HEK293 (cell line): ENCODE results near the gene FASTKD3.

Experiments
- CTCF ChIA-PET: fragments of 350-600 bp; formaldehyde crosslinking; extraction: SDS; loops from one replicate; lab custom pipeline; 2021; ENCODE audit warnings: antibody characterized with exemption; lab: Yijun Ruan, JAX
- POLR2A ChIA-PET: fragments of 300-600 bp; formaldehyde crosslinking; extraction: SDS; loops from one replicate; lab custom pipeline; 2020; ENCODE audit warnings: antibody characterized with exemption, inconsistent platforms; lab: Yijun Ruan, JAX
- H3K27ac ChIP-seq: fragments of 200-500 bp; sonication (Bioruptor generic); 2 replicates; pipeline ENCODE4 v1.5.1; 2014; ENCODE audit warnings: low read depth, low read length, control low read depth, inconsistent platforms; ENCODE audit errors: extremely low read depth
- H3K36me3 ChIP-seq, 2 experiments: fragments of 200-500 bp in 1 of 2; sonication (Bioruptor generic) in 1 of 2; 1 replicate in 1 of 2; 2 replicates in 1 of 2; pipeline ENCODE4 v1.5.1; 2014 to 2017; ENCODE audit warnings: inconsistent platforms in 2 of 2, low read length in 2 of 2; ENCODE audit not compliant: control insufficient read depth in 2 of 2, insufficient read depth in 1 of 2
- H3K4me1 ChIP-seq: fragments of 200-500 bp; sonication (Bioruptor generic); 2 replicates; pipeline ENCODE4 v1.5.1; 2014; ENCODE audit warnings: mild to moderate bottlenecking, low read length, inconsistent platforms; ENCODE audit not compliant: control insufficient read depth, insufficient read depth
- H3K4me3 ChIP-seq: 2 replicates; pipeline ENCODE4 v1.5.1; 2011; ENCODE audit warnings: low read depth, mild to moderate bottlenecking, control low read depth, low read length, moderate library complexity
- H3K9me3 ChIP-seq: fragments of 200-500 bp; sonication (Bioruptor generic); 2 replicates; pipeline ENCODE4 v1.5.1; 2014; ENCODE audit warnings: low read depth, low read length, inconsistent platforms; ENCODE audit not compliant: control insufficient read depth, insufficient read depth
- GLIS1 ChIP-seq: fragments of 450-650 bp; formaldehyde crosslinking; IDR thresholded peaks from 2 replicates; pipeline ENCODE4 v1.5.1; 2016; ENCODE audit warnings: missing biosample characterization, missing genetic modification characterization
- KLF16 ChIP-seq: fragments of 450-650 bp; formaldehyde crosslinking; IDR thresholded peaks from 2 replicates; pipeline ENCODE4 v1.5.1; 2017; ENCODE audit warnings: missing biosample characterization, missing genetic modification characterization
- KLF8 ChIP-seq: fragments of 450-650 bp; formaldehyde crosslinking; IDR thresholded peaks from 2 replicates; pipeline ENCODE4 v1.5.1; 2016; ENCODE audit warnings: missing biosample characterization, missing genetic modification characterization
- MZF1 ChIP-seq: fragments of 450-650 bp; formaldehyde crosslinking; IDR thresholded peaks from 2 replicates; pipeline ENCODE4 v1.5.1; 2017; ENCODE audit warnings: missing biosample characterization, missing genetic modification characterization, borderline replicate concordance
- REPIN1 ChIP-seq: fragments of 450-650 bp; formaldehyde crosslinking; IDR thresholded peaks from 2 replicates; pipeline ENCODE4 v1.5.1; 2017; ENCODE audit warnings: missing biosample characterization, missing genetic modification characterization, low read depth
- SP7 ChIP-seq: fragments of 450-650 bp; formaldehyde crosslinking; IDR thresholded peaks from 2 replicates; pipeline ENCODE4 v1.5.1; 2016; ENCODE audit warnings: missing biosample characterization, missing genetic modification characterization
- YY1 ChIP-seq: fragments of 450-650 bp; formaldehyde crosslinking; IDR thresholded peaks from 2 replicates; pipeline ENCODE4 v1.5.1; 2018; ENCODE audit warnings: missing biosample characterization, missing genetic modification characterization
- ZBTB1 ChIP-seq: fragments of 450-650 bp; formaldehyde crosslinking; IDR thresholded peaks from 2 replicates; pipeline ENCODE4 v1.5.1; 2016; ENCODE audit warnings: missing biosample characterization, missing genetic modification characterization
- ZBTB26 ChIP-seq: fragments of 450-650 bp; formaldehyde crosslinking; optimal IDR thresholded peaks from 2 replicates; pipeline ENCODE3; 2016; ENCODE audit warnings: missing biosample characterization, mild to moderate bottlenecking, missing genetic modification characterization
- ZNF23 ChIP-seq: fragments of 450-650 bp; formaldehyde crosslinking; IDR thresholded peaks from 2 replicates; pipeline ENCODE4 v1.5.1; 2016; ENCODE audit warnings: missing biosample characterization, missing genetic modification characterization, borderline replicate concordance
- ZNF341 ChIP-seq: fragments of 450-650 bp; formaldehyde crosslinking; IDR thresholded peaks from 2 replicates; pipeline ENCODE4; 2016; ENCODE audit warnings: low read depth, missing biosample characterization, missing genetic modification characterization
- ZNF416 ChIP-seq: fragments of 450-650 bp; formaldehyde crosslinking; IDR thresholded peaks from 2 replicates; pipeline ENCODE4 v1.5.1; 2016; ENCODE audit warnings: missing biosample characterization, missing genetic modification characterization
- ZNF530 ChIP-seq: fragments of 450-650 bp; formaldehyde crosslinking; IDR thresholded peaks from 2 replicates; pipeline ENCODE4 v1.5.1; 2016; ENCODE audit warnings: low read depth, missing biosample characterization, missing genetic modification characterization
- ZNF561 ChIP-seq: fragments of 450-650 bp; IDR thresholded peaks from 2 replicates; pipeline ENCODE4 v1.5.1; 2018; ENCODE audit warnings: missing biosample characterization, missing genetic modification characterization, borderline replicate concordance
- ZNF585B ChIP-seq: fragments of 450-650 bp; formaldehyde crosslinking; IDR thresholded peaks from 2 replicates; pipeline ENCODE4 v1.5.1; 2016; ENCODE audit warnings: missing biosample characterization, missing genetic modification characterization
- ZNF654 ChIP-seq: fragments of 450-650 bp; formaldehyde crosslinking; IDR thresholded peaks from 2 replicates; pipeline ENCODE4 v1.5.1; 2016; ENCODE audit warnings: low read depth, missing biosample characterization, missing genetic modification characterization
- ZNF677 ChIP-seq: fragments of 450-650 bp; IDR thresholded peaks from 2 replicates; pipeline ENCODE4 v1.5.0; 2018; ENCODE audit warnings: missing biosample characterization, mild to moderate bottlenecking, missing genetic modification characterization, moderate library complexity
- ZNF776 ChIP-seq: fragments of 450-650 bp; formaldehyde crosslinking; IDR thresholded peaks from 2 replicates; pipeline ENCODE4 v1.5.0; 2017; ENCODE audit warnings: missing biosample characterization, missing genetic modification characterization, borderline replicate concordance
- TF ChIP-seq, protein P1 (sequence below): fragments of 450-650 bp; formaldehyde crosslinking; IDR thresholded peaks from 2 replicates; pipeline ENCODE4 v1.5.1; 2016; ENCODE audit warnings: missing biosample characterization, missing genetic modification characterization
- TF ChIP-seq, protein P2 (sequence below): fragments of 450-650 bp; formaldehyde crosslinking; IDR thresholded peaks from 2 replicates; pipeline ENCODE4 v1.5.1; 2016; ENCODE audit warnings: missing biosample characterization, missing genetic modification characterization
- TF ChIP-seq, protein P3 (sequence below): fragments of 450-650 bp; formaldehyde crosslinking; IDR thresholded peaks from 2 replicates; pipeline ENCODE4 v1.5.1; 2016; ENCODE audit warnings: missing biosample characterization, missing genetic modification characterization
- TF ChIP-seq, protein P4 (sequence below): fragments of 450-650 bp; formaldehyde crosslinking; IDR thresholded peaks from 2 replicates; pipeline ENCODE4 v1.5.1; 2016; ENCODE audit warnings: missing biosample characterization, missing genetic modification characterization, low read depth
- TF ChIP-seq, protein P5 (sequence below): fragments of 450-650 bp; formaldehyde crosslinking; IDR thresholded peaks from 2 replicates; pipeline ENCODE4 v1.5.1; 2017; ENCODE audit warnings: missing biosample characterization, missing genetic modification characterization

Gene FASTKD3

GRCh38 chr5:7815892-7816534 lies 52.8 kb downstream of the FASTKD3 start (continued):
- TF ChIP-seq, protein P1, sequence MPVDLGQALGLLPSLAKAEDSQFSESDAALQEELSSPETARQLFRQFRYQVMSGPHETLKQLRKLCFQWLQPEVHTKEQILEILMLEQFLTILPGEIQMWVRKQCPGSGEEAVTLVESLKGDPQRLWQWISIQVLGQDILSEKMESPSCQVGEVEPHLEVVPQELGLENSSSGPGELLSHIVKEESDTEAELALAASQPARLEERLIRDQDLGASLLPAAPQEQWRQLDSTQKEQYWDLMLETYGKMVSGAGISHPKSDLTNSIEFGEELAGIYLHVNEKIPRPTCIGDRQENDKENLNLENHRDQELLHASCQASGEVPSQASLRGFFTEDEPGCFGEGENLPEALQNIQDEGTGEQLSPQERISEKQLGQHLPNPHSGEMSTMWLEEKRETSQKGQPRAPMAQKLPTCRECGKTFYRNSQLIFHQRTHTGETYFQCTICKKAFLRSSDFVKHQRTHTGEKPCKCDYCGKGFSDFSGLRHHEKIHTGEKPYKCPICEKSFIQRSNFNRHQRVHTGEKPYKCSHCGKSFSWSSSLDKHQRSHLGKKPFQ (tag by site-specific recombination), result no peak
- TF ChIP-seq REPIN1 (no peak), YY1 (tag by site-specific recombination) (0 out of 2 replicates have a peak, but pooled peaks have one; percentile 23), GLIS1 (peak; percentile 62; the same call in 1 of the 2 replicates), ZBTB26 (no peak), ZNF585B (tag by site-specific recombination) (no peak), ZNF677 (tag by site-specific recombination) (no peak), ZNF530 (tag by site-specific recombination) (no peak), ZNF776 (tag by site-specific recombination) (no peak), ZNF561 (tag by site-specific recombination) (0 out of 2 replicates have a peak, but pooled peaks have one; percentile 37), SP7 (tag by site-specific recombination) (0 out of 2 replicates have a peak, but pooled peaks have one; percentile 11), ZNF416 (no peak), ZNF341 (0 out of 2 replicates have a peak, but pooled peaks have one; percentile 32)
- TF ChIP-seq, protein P2, sequence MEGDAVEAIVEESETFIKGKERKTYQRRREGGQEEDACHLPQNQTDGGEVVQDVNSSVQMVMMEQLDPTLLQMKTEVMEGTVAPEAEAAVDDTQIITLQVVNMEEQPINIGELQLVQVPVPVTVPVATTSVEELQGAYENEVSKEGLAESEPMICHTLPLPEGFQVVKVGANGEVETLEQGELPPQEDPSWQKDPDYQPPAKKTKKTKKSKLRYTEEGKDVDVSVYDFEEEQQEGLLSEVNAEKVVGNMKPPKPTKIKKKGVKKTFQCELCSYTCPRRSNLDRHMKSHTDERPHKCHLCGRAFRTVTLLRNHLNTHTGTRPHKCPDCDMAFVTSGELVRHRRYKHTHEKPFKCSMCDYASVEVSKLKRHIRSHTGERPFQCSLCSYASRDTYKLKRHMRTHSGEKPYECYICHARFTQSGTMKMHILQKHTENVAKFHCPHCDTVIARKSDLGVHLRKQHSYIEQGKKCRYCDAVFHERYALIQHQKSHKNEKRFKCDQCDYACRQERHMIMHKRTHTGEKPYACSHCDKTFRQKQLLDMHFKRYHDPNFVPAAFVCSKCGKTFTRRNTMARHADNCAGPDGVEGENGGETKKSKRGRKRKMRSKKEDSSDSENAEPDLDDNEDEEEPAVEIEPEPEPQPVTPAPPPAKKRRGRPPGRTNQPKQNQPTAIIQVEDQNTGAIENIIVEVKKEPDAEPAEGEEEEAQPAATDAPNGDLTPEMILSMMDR (tag by site-specific recombination), result peak; percentile 95
- TF ChIP-seq, protein P3, sequence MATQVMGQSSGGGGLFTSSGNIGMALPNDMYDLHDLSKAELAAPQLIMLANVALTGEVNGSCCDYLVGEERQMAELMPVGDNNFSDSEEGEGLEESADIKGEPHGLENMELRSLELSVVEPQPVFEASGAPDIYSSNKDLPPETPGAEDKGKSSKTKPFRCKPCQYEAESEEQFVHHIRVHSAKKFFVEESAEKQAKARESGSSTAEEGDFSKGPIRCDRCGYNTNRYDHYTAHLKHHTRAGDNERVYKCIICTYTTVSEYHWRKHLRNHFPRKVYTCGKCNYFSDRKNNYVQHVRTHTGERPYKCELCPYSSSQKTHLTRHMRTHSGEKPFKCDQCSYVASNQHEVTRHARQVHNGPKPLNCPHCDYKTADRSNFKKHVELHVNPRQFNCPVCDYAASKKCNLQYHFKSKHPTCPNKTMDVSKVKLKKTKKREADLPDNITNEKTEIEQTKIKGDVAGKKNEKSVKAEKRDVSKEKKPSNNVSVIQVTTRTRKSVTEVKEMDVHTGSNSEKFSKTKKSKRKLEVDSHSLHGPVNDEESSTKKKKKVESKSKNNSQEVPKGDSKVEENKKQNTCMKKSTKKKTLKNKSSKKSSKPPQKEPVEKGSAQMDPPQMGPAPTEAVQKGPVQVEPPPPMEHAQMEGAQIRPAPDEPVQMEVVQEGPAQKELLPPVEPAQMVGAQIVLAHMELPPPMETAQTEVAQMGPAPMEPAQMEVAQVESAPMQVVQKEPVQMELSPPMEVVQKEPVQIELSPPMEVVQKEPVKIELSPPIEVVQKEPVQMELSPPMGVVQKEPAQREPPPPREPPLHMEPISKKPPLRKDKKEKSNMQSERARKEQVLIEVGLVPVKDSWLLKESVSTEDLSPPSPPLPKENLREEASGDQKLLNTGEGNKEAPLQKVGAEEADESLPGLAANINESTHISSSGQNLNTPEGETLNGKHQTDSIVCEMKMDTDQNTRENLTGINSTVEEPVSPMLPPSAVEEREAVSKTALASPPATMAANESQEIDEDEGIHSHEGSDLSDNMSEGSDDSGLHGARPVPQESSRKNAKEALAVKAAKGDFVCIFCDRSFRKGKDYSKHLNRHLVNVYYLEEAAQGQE (tag by site-specific recombination), result no peak
- TF ChIP-seq, protein P4, sequence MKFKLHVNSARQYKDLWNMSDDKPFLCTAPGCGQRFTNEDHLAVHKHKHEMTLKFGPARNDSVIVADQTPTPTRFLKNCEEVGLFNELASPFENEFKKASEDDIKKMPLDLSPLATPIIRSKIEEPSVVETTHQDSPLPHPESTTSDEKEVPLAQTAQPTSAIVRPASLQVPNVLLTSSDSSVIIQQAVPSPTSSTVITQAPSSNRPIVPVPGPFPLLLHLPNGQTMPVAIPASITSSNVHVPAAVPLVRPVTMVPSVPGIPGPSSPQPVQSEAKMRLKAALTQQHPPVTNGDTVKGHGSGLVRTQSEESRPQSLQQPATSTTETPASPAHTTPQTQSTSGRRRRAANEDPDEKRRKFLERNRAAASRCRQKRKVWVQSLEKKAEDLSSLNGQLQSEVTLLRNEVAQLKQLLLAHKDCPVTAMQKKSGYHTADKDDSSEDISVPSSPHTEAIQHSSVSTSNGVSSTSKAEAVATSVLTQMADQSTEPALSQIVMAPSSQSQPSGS, result no peak

- CTCF ChIA-PET, result interaction anchor here (0.6 to 5.2 kb wide), 13 partner anchors 10 to 1055 kb away, joined by 3 to 46 read pairs (median 6); partner anchors contain the start of gene CFAP90
- H3K27ac ChIP-seq, result no peak overlapping the region
- POLR2A ChIA-PET, result no interaction called here
- no peak overlapping the region for H3K4me3 ChIP-seq
- peaks cover 3% of the 10 kb centered on the region; the same call in 1 of the 2 replicates for H3K4me1 ChIP-seq
- no peaks in the 10 kb centered on the region for H3K9me3 ChIP-seq
- H3K36me3 ChIP-seq, result no peaks in the 10 kb centered on the region
- TF ChIP-seq MZF1 (tag by site-specific recombination), result no peak
- TF ChIP-seq, protein P2 (tag by site-specific recombination), result no peak
- TF ChIP-seq, protein P5, sequence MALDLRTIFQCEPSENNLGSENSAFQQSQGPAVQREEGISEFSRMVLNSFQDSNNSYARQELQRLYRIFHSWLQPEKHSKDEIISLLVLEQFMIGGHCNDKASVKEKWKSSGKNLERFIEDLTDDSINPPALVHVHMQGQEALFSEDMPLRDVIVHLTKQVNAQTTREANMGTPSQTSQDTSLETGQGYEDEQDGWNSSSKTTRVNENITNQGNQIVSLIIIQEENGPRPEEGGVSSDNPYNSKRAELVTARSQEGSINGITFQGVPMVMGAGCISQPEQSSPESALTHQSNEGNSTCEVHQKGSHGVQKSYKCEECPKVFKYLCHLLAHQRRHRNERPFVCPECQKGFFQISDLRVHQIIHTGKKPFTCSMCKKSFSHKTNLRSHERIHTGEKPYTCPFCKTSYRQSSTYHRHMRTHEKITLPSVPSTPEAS (tag by site-specific recombination), result no peak
- TF ChIP-seq GLIS1, result no peak
- TF ChIP-seq ZNF23 (tag by site-specific recombination), result no peak
- no peak for TF ChIP-seq ZNF654 (tag by site-specific recombination)
- no peak for TF ChIP-seq KLF16
- no peak for TF ChIP-seq ZBTB1 (tag by site-specific recombination)
- TF ChIP-seq KLF8 (tag by site-specific recombination), result no peak
Measured at GRCh38 chr5:7814816-7815215, 54.0 kb downstream of the FASTKD3 start.
